Mesendoderm (in vitro differentiated cells): ENCODE data around the gene TIMM22.

Experiments
- DNase-seq: peaks from one replicate; pipeline ENCODE4 v3.0.0; 2013
- H2AK5ac ChIP-seq: 2 replicates; pipeline ENCODE4 v1.6.1; 2013; ENCODE audit warnings: low read length, inconsistent platforms
- H2BK120ac ChIP-seq: 2 replicates; pipeline ENCODE4 v1.6.1; 2013; ENCODE audit warnings: low read depth, mild to moderate bottlenecking, low read length, moderate library complexity, mixed read lengths
- H2BK15ac ChIP-seq: replicated peaks from 2 replicates; pipeline ENCODE4 v1.6.1; 2013; ENCODE audit warnings: low read depth, mild to moderate bottlenecking, moderate library complexity
- H2BK5ac ChIP-seq: 2 replicates; pipeline ENCODE4 v1.6.1; 2013; ENCODE audit warnings: low read length, inconsistent platforms
- H3K18ac ChIP-seq: 2 replicates; pipeline ENCODE4 v1.6.1; 2013; ENCODE audit warnings: mild to moderate bottlenecking, low read length, mixed read lengths
- H3K23ac ChIP-seq: one replicate; pipeline ENCODE4 v1.6.1; 2013; ENCODE audit warnings: low read length
- H3K27ac ChIP-seq: 2 replicates; pipeline ENCODE4 v1.5.1; 2013; ENCODE audit warnings: low read depth, mild to moderate bottlenecking, inconsistent platforms, low read length, moderate library complexity
- H3K27me3 ChIP-seq: 2 replicates; pipeline ENCODE4 v1.6.1; 2013; ENCODE audit warnings: low read length, control low read depth, mild to moderate bottlenecking, inconsistent platforms; ENCODE audit not compliant: insufficient read depth, poor library complexity
- H3K36me3 ChIP-seq: 2 replicates; pipeline ENCODE4 v1.6.1; 2013; ENCODE audit warnings: low read length, inconsistent platforms; ENCODE audit not compliant: control insufficient read depth, insufficient read depth
- H3K4ac ChIP-seq: one replicate; pipeline ENCODE4 v1.6.1; 2013; ENCODE audit warnings: low read depth, mild to moderate bottlenecking, low read length, moderate library complexity
- H3K4me1 ChIP-seq: 2 replicates; pipeline ENCODE4 v1.6.1; 2013; ENCODE audit warnings: low read depth, low read length, inconsistent platforms; ENCODE audit not compliant: control insufficient read depth
- H3K4me2 ChIP-seq: 2 replicates; pipeline ENCODE4 v1.6.1; 2013; ENCODE audit warnings: low read length
- H3K4me3 ChIP-seq: 2 replicates; pipeline ENCODE4 v1.5.1; 2013; ENCODE audit warnings: mild to moderate bottlenecking, low read length
- H3K56ac ChIP-seq: one replicate; pipeline ENCODE4 v1.6.1; 2013; ENCODE audit warnings: low read length
- H3K79me1 ChIP-seq: 2 replicates; pipeline ENCODE4 v1.6.1; 2013; ENCODE audit warnings: low read length, inconsistent platforms
- H3K79me2 ChIP-seq: 2 replicates; pipeline ENCODE4 v1.6.1; 2013; ENCODE audit warnings: mild to moderate bottlenecking, low read length; ENCODE audit not compliant: control insufficient read depth, insufficient read depth
- H3K9ac ChIP-seq: 2 replicates; pipeline ENCODE4 v1.6.1; 2013; ENCODE audit warnings: low read length, inconsistent platforms
- H4K5ac ChIP-seq: one replicate; pipeline ENCODE4 v1.6.1; 2013; ENCODE audit warnings: low read length
- H4K8ac ChIP-seq: one replicate; pipeline ENCODE4 v1.6.1; 2013; ENCODE audit warnings: low read depth, mild to moderate bottlenecking, control low read depth, low read length, moderate library complexity
- WGBS: extraction: QIAGEN DNeasy Blood & Tissue Kit; methylation state at CpG from one replicate; pipeline ENCODE4 v1.1.7; 2013; ENCODE audit warnings: low lambda C conversion rate, missing lambda C conversion rate; ENCODE audit not compliant: insufficient coverage; ENCODE audit errors: extremely low coverage; 5-methylcytosine and 5-hydroxymethylcytosine counted together

Gene TIMM22

GRCh38 chr17:1000597-1001461 is 3.9 kb downstream of the TIMM22 start:
- Histone ChIP-seq H3K79me2 (peaks cover 11% of the 10 kb centered on the region), H3K56ac (no peak overlapping the region), H3K27ac (no peak overlapping the region), H3K79me1 (peaks cover 10% of the 10 kb centered on the region), H3K18ac (no peak overlapping the region), H3K23ac (no peak overlapping the region), H3K4me2 (no peak overlapping the region), H4K5ac (no peak overlapping the region), H2BK15ac (no peak overlapping the region), H2BK120ac (no peak overlapping the region), H2AK5ac (no peak overlapping the region), H3K36me3 (peaks cover 7% of the 10 kb centered on the region), H4K8ac (no peak overlapping the region), H3K27me3 (no peaks in the 10 kb centered on the region), H3K4me1 (no peaks in the 10 kb centered on the region), H3K4ac (no peak overlapping the region), H3K4me3 (no peak overlapping the region), H2BK5ac (no peak overlapping the region), H3K9ac (no peak overlapping the region)
- peak; percentile 29 for DNase-seq
- no CpG with 5 or more reads among the region's 15 CpGs for WGBS

GRCh38 chr17:1001640-1002411 is 4.9 kb downstream of the TIMM22 start:
- Histone ChIP-seq H3K36me3 (peaks cover 7% of the 10 kb centered on the region), H3K4me2 (no peak overlapping the region), H2BK120ac (no peak overlapping the region), H3K56ac (no peak overlapping the region), H3K4me1 (no peaks in the 10 kb centered on the region), H4K5ac (no peak overlapping the region), H3K18ac (no peak overlapping the region), H3K9ac (no peak overlapping the region), H2AK5ac (no peak overlapping the region), H3K79me1 (peaks cover 10% of the 10 kb centered on the region), H3K79me2 (peaks cover 11% of the 10 kb centered on the region), H3K27me3 (no peaks in the 10 kb centered on the region), H3K4me3 (no peak overlapping the region), H3K23ac (no peak overlapping the region), H3K4ac (no peak overlapping the region), H2BK5ac (no peak overlapping the region), H3K27ac (no peak overlapping the region), H2BK15ac (no peak overlapping the region), H4K8ac (no peak overlapping the region)
- no CpG with 5 or more reads among the region's 18 CpGs for WGBS
- DNase-seq, result peak; percentile 70

- no peak overlapping the region for H3K4ac ChIP-seq
- no peak overlapping the region for H2BK5ac ChIP-seq
- H3K23ac ChIP-seq, result no peak overlapping the region
- H2AK5ac ChIP-seq, result no peak overlapping the region
- no peak overlapping the region for H4K8ac ChIP-seq
- H3K4me1 ChIP-seq, result no peaks in the 10 kb centered on the region
- peaks cover 7% of the 10 kb centered on the region for H3K36me3 ChIP-seq
- no peak overlapping the region for H2BK120ac ChIP-seq
- H3K4me3 ChIP-seq, result no peak overlapping the region
- no peak overlapping the region for H4K5ac ChIP-seq
- H3K18ac ChIP-seq, result no peak overlapping the region
- no peaks in the 10 kb centered on the region for H3K27me3 ChIP-seq
- H3K9ac ChIP-seq, result no peak overlapping the region
- no CpG with 5 or more reads among the region's 4 CpGs for WGBS
- peaks cover 7% of the 10 kb centered on the region for H3K79me1 ChIP-seq
- H2BK15ac ChIP-seq, result no peak overlapping the region
- no peak overlapping the region for H3K27ac ChIP-seq
- H3K79me2 ChIP-seq, result peaks cover 7% of the 10 kb centered on the region
- no peak for DNase-seq
- H3K4me2 ChIP-seq, result no peak overlapping the region
- H3K56ac ChIP-seq, result no peak overlapping the region
These were observed 5.5 kb downstream of the TIMM22 start for GRCh38 chr17:1002412-1002753.

- Histone ChIP-seq H3K56ac (no peak overlapping the region), H3K18ac (no peak overlapping the region), H3K27me3 (no peaks in the 10 kb centered on the region), H2BK5ac (no peak overlapping the region), H2AK5ac (no peak overlapping the region), H3K79me1 (peaks cover 5% of the 10 kb centered on the region), H2BK120ac (no peak overlapping the region), H3K36me3 (peaks cover 7% of the 10 kb centered on the region), H3K4ac (no peak overlapping the region), H3K4me3 (no peak overlapping the region), H3K4me2 (no peak overlapping the region), H4K8ac (no peak overlapping the region), H2BK15ac (no peak overlapping the region), H3K27ac (no peak overlapping the region), H3K9ac (no peak overlapping the region), H4K5ac (no peak overlapping the region), H3K79me2 (peaks cover 3% of the 10 kb centered on the region), H3K23ac (no peak overlapping the region), H3K4me1 (no peaks in the 10 kb centered on the region)
- no peak for DNase-seq
- WGBS, result no CpG with 5 or more reads among the region's 19 CpGs
These were observed 6.0 kb downstream of the TIMM22 start for GRCh38 chr17:1002771-1003555.

GRCh38 chr17:1003633-1003971 is 6.7 kb downstream of the TIMM22 start:
- H2BK15ac ChIP-seq, result no peak overlapping the region
- H4K5ac ChIP-seq, result no peak overlapping the region
- no peak overlapping the region for H4K8ac ChIP-seq
- H3K4me1 ChIP-seq, result no peaks in the 10 kb centered on the region
- H3K36me3 ChIP-seq, result peaks cover 7% of the 10 kb centered on the region
- H3K23ac ChIP-seq, result no peak overlapping the region
- H3K27me3 ChIP-seq, result no peaks in the 10 kb centered on the region
- H3K79me1 ChIP-seq, result peaks cover 2% of the 10 kb centered on the region
- no peak overlapping the region for H3K18ac ChIP-seq
- H2BK120ac ChIP-seq, result no peak overlapping the region
- H3K56ac ChIP-seq, result no peak overlapping the region
- H3K79me2 ChIP-seq, result no peaks in the 10 kb centered on the region
- H3K4me2 ChIP-seq, result no peak overlapping the region
- DNase-seq, result no peak
- no CpG with 5 or more reads among the region's 5 CpGs for WGBS
- H3K4me3 ChIP-seq, result no peak overlapping the region
- no peak overlapping the region for H3K27ac ChIP-seq
- H2AK5ac ChIP-seq, result no peak overlapping the region
- H3K9ac ChIP-seq, result no peak overlapping the region
- no peak overlapping the region for H3K4ac ChIP-seq
- no peak overlapping the region for H2BK5ac ChIP-seq
